HepG2 (cell line): Measurements from ENCODE around the gene IRF4.

Source experiments
- CAMTA2 ChIP-seq: sonication (generic); formaldehyde crosslinking; IDR thresholded peaks from 2 replicates; pipeline ENCODE4 v1.4.0; 2020; ENCODE audit warnings: mild to moderate bottlenecking, missing genetic modification reagents, borderline replicate concordance
- GTF2F1 ChIP-seq: fragments of 150-350 bp; IDR thresholded peaks from 2 replicates; pipeline ENCODE4 v1.6.1; 2014; ENCODE audit warnings: low read length
- MAFF ChIP-seq: IDR thresholded peaks from 2 replicates; pipeline ENCODE4 v1.6.1; 2011; ENCODE audit warnings: low read depth, low read length, improper control_type of control experiment
- MXI1 ChIP-seq: IDR thresholded peaks from 3 replicates; pipeline ENCODE4 v1.6.1; 2012; ENCODE audit warnings: low read depth, low read length, inconsistent platforms, borderline replicate concordance
- POLR2A ChIP-seq, 2 experiments: IDR thresholded peaks; 2 replicates each; pipeline ENCODE4 v1.6.1; 2011; ENCODE audit warnings: low read depth in 2 of 2, low read length in 2 of 2, mild to moderate bottlenecking in 1 of 2, moderate library complexity in 1 of 2; ENCODE audit not compliant: insufficient read depth in 1 of 2
- SMAD3 ChIP-seq: sonication (generic); formaldehyde crosslinking; IDR thresholded peaks from 2 replicates; pipeline ENCODE4 v1.4.0; 2020; ENCODE audit warnings: missing genetic modification reagents
- TAF1 ChIP-seq: sonication (generic); formaldehyde crosslinking; IDR thresholded peaks from 2 replicates; pipeline ENCODE4 v1.4.0; 2020; ENCODE audit warnings: missing genetic modification reagents
- U2AF2 ChIP-seq: fragments of 200-400 bp; formaldehyde crosslinking; IDR thresholded peaks from 2 replicates; pipeline ENCODE4 v1.6.1; 2017; ENCODE audit warnings: low read depth, mild to moderate bottlenecking, low read length
- ZFP36 ChIP-seq: fragments of 150-350 bp; IDR thresholded peaks from 2 replicates; pipeline ENCODE4 v1.6.1; 2018; ENCODE audit warnings: borderline replicate concordance, low read length, low read depth; ENCODE audit not compliant: partially characterized antibody
- TF ChIP-seq, protein P1 (sequence below): sonication (generic); formaldehyde crosslinking; IDR thresholded peaks from 2 replicates; pipeline ENCODE4 v1.5.0; 2020; ENCODE audit warnings: mild to moderate bottlenecking, missing genetic modification reagents, moderate library complexity
- TF ChIP-seq, protein P2 (sequence below): sonication (generic); formaldehyde crosslinking; IDR thresholded peaks from 2 replicates; pipeline ENCODE4 v1.4.0; 2020; ENCODE audit warnings: missing genetic modification reagents

DNA sequence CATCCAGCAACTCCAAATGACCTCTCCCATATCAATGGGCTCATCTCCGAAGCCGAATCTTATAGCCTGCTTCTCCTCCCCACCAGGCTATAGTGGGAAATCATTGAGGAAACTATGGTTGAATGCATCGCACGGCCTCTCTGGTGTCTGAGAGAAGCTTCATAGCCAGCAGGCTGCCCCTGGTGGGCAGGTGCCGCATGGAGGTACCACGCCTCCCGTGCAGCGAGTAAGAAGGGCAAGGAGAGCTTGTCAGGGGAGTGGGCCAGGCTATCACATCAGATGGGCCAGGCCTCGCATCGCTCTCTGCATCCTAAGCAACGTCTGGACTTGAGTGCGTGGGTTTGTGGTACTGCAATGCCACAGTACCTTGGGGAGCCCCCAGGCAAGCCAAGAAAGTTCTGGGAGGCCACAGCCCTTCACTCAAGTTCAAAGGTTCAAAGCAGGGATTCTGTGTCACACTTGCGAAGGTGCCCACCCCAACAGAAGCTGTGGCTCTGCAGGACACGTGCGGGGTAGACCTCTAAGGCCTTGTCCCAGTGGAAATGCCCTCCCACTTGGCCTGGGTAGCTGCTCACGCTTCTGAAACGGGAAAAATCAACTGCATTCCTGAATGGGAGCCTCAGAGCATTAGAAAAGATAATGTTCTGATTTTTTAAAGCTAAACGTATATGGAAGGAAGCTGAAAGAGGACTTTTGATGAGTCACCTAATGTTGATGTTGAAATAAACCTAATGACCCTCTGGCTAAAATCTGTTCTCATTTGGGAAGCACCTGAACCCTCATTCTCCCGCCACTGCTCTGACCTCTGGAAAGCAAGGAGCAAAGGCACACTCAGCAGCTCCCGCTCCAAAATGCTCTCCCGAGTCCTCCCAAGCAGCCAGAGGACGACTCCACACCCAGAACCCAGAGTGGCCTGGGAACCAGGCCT is 8.4 kb upstream of the IRF4 start:
- TF ChIP-seq CAMTA2 (no peak), ZFP36 (no peak), MXI1 (no peak), GTF2F1 (no peak), TAF1 (CRISPR knock-in tag) (no peak), MAFF (no peak), U2AF2 (no peak), POLR2A (IDR thresholded peaks at IDR 0.05; ENCODE audit: insufficient read depth in 1 of 2, low read depth in 2 of 2, low read length in 2 of 2) (no peak), SMAD3 (CRISPR knock-in tag) (no peak)
- TF ChIP-seq, protein P1, sequence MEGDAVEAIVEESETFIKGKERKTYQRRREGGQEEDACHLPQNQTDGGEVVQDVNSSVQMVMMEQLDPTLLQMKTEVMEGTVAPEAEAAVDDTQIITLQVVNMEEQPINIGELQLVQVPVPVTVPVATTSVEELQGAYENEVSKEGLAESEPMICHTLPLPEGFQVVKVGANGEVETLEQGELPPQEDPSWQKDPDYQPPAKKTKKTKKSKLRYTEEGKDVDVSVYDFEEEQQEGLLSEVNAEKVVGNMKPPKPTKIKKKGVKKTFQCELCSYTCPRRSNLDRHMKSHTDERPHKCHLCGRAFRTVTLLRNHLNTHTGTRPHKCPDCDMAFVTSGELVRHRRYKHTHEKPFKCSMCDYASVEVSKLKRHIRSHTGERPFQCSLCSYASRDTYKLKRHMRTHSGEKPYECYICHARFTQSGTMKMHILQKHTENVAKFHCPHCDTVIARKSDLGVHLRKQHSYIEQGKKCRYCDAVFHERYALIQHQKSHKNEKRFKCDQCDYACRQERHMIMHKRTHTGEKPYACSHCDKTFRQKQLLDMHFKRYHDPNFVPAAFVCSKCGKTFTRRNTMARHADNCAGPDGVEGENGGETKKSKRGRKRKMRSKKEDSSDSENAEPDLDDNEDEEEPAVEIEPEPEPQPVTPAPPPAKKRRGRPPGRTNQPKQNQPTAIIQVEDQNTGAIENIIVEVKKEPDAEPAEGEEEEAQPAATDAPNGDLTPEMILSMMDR (CRISPR knock-in tag), result peak; percentile 16; the same call in 1 of the 2 replicates
- TF ChIP-seq, protein P2, sequence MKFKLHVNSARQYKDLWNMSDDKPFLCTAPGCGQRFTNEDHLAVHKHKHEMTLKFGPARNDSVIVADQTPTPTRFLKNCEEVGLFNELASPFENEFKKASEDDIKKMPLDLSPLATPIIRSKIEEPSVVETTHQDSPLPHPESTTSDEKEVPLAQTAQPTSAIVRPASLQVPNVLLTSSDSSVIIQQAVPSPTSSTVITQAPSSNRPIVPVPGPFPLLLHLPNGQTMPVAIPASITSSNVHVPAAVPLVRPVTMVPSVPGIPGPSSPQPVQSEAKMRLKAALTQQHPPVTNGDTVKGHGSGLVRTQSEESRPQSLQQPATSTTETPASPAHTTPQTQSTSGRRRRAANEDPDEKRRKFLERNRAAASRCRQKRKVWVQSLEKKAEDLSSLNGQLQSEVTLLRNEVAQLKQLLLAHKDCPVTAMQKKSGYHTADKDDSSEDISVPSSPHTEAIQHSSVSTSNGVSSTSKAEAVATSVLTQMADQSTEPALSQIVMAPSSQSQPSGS (CRISPR knock-in tag), result no peak
